AML-193 (cell line): Measurements from ENCODE around the gene TNFRSF25.
"Not testable (repeated sequence)": the region's sequence is repeated elsewhere in the genome, so short reads cannot be mapped to it uniquely, and the experiment has no call there.

Experiments
- DNase-seq, 2 experiments: peaks; one replicate each; lab custom pipeline; 2025; lab: John Stamatoyannopoulos, UW

The TNFRSF25 gene

DNA sequence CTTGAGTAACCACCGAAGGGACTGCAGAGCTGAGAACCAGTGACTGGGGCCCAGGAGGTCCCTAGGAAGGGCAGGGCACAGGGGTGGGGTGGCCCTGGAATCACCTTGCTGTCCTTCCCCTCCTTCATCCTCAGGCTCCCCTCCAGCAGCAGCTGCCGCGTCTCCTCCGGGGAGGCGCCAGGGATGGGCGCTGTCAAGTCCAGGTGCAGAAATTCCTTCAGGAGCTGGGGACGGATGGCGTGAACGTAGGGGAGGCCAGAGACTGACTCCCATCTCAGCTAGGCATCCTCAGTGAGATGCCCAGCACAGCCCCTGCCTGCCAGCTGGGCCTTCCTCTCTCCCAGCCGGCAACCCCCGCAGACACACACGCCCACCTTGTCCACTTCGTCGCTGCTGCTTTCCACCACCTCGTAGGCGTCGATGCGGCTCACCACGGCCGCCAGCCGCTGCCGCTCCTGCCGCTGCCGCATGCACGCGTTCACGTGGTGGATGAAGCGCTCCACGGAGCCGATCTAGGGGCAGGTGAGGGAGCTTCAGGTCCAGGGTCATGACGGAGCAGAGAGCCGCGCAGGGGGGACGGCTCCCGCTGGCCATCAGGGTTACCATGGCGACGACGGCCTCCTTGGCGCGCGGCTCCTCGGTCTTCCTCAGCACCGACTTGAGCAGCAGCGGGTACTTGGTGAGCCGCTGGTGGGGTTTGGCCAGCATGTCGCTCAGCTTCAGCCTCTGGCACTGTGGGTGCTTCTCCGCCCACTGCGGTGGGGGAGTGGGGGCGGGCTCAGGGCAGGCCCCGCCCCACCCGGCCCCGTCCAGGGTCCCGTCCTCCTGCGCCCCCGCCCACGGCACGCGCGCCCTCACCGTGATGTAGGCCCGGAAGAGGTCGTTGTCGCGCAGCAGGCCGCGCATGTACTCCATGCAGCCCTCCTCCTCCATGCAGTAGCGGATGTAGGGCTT lies 4.4 kb upstream of the TNFRSF25 start:
- no peak for DNase-seq

DNA sequence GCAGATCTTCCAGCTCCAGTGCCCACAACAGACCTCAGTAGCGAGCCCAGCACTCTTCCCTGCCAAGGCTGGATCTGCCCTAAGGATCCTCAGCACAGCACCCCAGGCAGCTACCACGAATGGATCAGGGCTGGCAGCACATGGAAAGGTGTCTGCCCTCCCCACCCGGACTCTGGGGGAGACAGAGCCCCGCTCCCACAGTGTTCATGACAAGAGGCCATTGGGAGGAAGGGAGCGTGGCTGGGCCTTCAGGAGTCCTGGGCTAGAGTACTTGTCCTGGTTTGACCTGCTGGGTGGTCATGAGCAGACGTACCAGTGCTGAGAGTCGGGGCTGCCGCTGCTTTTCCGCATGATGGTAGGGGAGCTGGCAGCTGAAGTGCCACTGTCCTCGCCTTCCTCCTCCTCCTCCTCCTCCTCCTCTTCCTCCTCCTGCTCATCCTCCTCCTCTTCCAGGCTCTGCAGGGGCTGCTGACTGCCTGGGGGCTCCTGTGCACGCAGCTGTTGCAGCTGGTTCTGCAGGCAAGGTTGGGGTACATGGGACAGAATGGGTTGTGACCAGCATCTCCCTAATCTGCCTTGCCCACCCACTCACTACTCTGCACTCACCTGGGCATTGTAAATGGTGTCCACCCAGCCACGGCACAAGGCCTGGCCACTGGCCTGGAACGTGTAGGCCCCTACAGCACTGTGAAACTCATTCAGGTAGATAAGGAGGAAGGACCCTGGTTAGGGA lies 2.9 kb upstream of the TNFRSF25 start:
- DNase-seq: no peak

GRCh38 chr1:6467744-6468688 lies 2.0 kb upstream of the TNFRSF25 start:
- no peak for DNase-seq

DNA sequence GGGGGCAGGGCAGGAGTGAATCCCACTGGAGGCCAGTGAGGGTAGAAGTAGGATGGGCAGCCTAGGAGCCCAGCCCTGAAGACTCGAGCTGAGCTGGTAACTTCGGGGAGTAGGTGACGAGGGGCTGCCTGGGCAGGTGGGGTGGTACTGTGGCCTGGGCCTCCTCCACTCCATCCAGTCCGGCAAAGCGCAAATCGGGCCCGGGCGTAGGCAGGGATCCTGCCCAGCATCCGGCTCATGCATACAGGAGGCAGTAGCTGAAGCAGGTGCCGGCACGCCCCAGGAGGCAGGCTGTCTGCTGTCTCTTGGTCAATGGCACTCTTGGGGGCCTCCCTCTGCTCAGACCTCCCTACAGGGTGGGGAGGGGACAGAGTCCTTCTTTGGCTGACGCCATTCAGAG lies 1.3 kb upstream of the TNFRSF25 start:
- no peak for DNase-seq

DNA sequence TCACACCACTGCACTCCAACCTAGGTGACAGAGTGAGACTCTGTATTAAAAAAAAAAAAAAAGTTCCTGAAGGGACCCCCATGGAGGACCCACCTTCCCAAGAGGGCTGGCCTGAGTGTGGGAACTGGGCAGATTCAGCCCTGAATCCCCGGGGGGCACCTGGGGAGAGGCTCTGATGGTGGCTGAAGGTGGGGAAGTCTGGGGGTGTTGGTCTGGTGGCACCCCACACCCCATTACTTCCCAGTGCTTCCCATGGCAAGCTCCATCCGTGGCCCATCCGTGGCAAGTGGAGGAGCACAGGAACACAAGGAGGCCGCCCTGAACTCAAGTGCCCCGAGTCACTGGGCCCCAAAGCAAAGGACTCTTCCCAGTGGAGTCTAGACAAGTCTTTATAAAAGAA lies 778 bp upstream of the TNFRSF25 start:
- no peak for DNase-seq

DNA sequence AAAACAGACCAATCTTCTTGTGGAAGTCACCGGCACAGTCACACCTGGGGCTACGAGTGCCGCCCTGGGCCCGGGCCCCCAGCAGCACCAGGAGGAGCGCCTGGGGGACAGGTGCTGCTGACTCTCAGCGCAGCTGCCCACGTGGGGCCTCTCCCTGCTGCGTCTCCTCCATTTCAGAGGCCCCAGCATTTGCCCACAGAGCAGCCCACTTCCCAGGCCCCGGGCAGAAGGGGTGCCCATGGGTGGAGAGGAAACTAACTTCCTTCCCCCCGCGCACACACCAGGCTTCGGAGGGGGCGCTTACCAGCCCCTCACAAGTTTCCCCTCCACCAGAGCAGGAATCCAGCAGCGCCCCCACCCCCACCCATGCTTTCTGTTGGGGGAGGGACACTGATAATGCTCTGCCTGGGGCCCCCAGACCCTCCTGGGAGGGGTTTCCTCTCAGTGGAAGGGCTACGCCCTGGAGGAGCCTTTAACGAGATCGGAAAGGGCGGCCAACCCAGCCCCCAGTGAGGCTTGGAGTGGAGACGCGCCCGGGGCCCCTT lies 440 bp downstream of the TNFRSF25 start:
- no peak for DNase-seq

- DNase-seq: no peak
Observed at GRCh38 chr1:6464915-6465314, 1.1 kb downstream of the TNFRSF25 start.

- DNase-seq: peak in 1 of 2 experiments; percentile 5
Observed at GRCh38 chr1:6464514-6464836, 1.5 kb downstream of the TNFRSF25 start.

DNA sequence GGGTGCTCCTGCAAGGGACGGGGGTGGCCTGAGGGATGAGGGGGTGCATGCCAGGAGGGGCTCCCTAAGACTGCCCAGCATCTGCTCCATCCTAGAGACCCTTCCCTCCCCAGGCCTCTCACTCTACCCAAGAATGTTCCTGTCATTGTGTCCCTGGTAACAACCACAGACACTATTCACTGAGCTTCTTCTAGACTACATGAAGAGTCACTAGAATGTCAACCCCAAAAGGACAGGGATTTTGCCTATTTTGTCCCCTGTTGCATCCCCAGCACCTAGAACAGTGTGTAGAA lies 2.9 kb downstream of the TNFRSF25 start:
- no peak for DNase-seq

- no peak for DNase-seq
Observed at GRCh38 chr1:6462412-6463119, 3.4 kb downstream of the TNFRSF25 start.

- no peak for DNase-seq
Observed at GRCh38 chr1:6461538-6462411, 4.2 kb downstream of the TNFRSF25 start.

- no peak for DNase-seq
Observed at GRCh38 chr1:6461051-6461530, 4.9 kb downstream of the TNFRSF25 start.

- DNase-seq: no peak
Observed at GRCh38 chr1:6460301-6461050, 5.5 kb downstream of the TNFRSF25 start.

DNA sequence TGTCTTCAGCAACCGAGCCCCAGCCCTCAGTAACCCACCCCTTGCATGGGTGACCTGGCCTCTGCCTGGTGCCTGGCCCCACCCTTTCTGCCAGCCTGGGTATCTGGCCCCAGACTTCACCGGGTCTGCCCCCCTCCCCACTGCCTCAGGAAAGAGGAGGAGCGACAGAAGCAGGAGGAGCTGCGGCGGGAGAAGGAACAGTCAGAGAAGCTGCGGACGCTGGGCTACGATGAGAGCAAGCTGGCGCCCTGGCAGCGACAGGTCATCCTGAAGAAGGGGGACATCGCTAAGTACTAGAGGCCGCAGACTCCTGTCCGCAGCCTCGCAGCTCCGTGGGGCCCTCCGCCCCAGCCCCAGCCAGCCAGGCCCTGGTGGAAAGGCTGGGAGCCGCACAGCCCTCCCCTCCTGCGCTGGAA lies 6.1 kb downstream of the TNFRSF25 start:
- DNase-seq: no peak

- DNase-seq: no peak
Observed at GRCh38 chr1:6456800-6457466, 9.0 kb downstream of the TNFRSF25 start.

- not testable (repeated sequence) for DNase-seq
Observed at GRCh38 chr1:6455752-6456520, 10.0 kb downstream of the TNFRSF25 start.

DNA sequence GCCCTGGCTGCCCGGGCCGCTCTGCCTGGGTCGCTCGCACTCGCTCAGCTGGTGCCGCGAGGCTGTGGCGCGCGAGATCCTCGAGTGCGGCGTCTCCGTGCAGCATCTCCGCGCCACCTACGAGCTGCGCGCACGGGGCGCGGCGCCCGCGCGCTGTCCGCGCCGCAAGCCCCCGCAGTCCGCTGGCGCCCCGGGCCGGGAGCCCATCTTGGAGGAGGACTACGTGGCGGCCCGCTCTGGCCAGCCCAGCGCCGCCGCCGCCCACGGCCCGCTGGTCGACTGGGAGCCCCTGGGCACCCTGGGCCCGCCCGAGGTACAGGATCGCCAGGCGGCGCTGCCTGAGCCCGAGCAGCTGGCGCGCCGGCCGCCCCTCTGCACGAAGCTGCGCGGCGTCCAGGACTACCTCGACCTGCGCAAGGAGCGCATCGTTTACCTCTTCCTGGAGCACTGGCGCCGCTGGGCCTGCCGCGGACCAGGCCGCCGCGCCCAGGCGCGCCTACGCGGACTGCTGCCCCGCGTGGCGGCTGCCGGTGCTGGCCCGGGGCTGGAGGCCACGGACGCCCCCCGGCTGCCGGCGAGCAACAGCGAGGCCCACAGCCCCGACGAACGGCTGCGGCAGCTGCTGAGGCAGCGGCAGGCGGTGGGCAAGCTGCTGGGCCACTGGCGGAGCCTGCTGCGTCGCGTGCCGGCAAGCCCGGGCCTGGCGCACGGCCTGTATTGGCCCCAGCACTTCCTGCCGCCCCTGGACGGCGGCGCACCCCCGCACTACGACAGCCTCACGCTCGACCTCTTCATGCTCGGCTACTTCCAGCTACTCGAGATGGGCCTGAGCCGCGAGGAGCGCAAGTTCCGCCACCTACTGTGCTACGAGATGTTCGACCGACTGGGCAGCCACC lies 10.9 kb downstream of the TNFRSF25 start:
- DNase-seq: no peak
